ENCODE results near the gene ANKS3. TPM values are rescaled to one million over a fixed set of nuclear protein-coding genes. Genes with fewer than 3 reads are reported as not detected.

The ANKS3 gene
- polyA plus RNA-seq, 2 of the 4 experiments (the other 2 are of a cell fraction): 22.7 to 27.1 TPM

DNA sequence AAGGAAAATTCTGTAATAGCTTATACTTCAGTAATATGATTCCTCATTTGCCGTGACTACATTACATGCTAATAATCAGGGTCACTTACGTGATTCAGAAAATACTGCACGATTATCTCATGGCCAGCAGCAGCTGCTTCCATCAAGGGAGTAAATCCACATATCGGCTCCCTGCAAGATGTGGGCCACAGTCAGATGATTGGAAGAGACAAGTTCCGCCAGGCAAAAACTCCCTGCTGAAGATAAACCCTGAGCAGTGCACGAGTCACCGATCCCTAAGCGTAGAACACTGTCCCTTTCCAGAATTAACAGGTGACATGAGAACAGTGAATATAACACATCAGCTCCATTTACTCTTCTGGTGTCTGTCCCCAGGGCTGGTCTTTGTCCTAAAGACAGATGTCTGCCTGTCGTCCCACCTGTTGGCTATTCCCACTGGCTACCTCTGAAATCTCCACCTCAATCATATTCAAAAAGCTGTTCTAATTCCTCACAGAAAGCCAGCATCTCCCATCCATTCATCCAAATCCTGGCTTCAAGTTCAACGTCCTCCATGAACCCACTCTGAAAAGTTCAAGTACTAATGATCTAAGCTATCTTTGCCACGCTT is 9.3 kb downstream of the ANKS3 start:
- WGBS (ENCODE audit: missing lambda C conversion rate): 91% methylated on average over 11 of the region's 11 CpGs
- no peak for TF ChIP-seq SMC3 (IDR thresholded peaks at IDR 0.05)
- TF ChIP-seq BHLHE40 (IDR thresholded peaks at IDR 0.05; ENCODE audit: low read depth, low read length): no peak
- TF ChIP-seq, protein P1, sequence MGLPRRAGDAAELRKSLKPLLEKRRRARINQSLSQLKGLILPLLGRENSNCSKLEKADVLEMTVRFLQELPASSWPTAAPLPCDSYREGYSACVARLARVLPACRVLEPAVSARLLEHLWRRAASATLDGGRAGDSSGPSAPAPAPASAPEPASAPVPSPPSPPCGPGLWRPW (IDR thresholded peaks at IDR 0.05): no peak
- TF ChIP-seq, protein P2, sequence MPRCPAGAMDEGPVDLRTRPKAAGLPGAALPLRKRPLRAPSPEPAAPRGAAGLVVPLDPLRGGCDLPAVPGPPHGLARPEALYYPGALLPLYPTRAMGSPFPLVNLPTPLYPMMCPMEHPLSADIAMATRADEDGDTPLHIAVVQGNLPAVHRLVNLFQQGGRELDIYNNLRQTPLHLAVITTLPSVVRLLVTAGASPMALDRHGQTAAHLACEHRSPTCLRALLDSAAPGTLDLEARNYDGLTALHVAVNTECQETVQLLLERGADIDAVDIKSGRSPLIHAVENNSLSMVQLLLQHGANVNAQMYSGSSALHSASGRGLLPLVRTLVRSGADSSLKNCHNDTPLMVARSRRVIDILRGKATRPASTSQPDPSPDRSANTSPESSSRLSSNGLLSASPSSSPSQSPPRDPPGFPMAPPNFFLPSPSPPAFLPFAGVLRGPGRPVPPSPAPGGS (IDR thresholded peaks at IDR 0.05): no peak
- no peak for TF ChIP-seq EHF (CRISPR knock-in tag; IDR thresholded peaks at IDR 0.05)
- no peak for TF ChIP-seq FOSB (CRISPR knock-in tag; IDR thresholded peaks at IDR 0.05)
- TF ChIP-seq, protein P3, sequence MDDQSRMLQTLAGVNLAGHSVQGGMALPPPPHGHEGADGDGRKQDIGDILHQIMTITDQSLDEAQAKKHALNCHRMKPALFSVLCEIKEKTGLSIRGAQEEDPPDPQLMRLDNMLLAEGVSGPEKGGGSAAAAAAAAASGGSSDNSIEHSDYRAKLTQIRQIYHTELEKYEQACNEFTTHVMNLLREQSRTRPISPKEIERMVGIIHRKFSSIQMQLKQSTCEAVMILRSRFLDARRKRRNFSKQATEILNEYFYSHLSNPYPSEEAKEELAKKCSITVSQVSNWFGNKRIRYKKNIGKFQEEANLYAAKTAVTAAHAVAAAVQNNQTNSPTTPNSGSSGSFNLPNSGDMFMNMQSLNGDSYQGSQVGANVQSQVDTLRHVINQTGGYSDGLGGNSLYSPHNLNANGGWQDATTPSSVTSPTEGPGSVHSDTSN (IDR thresholded peaks at IDR 0.05): no peak
- no peak for TF ChIP-seq EP300 (IDR thresholded peaks at IDR 0.05)
- no peak for TF ChIP-seq RCOR1 (IDR thresholded peaks at IDR 0.05; ENCODE audit: low read depth, low read length)
- no peak overlapping the region for H3K27ac ChIP-seq
- H3K4me1 ChIP-seq: no peaks in the 10 kb centered on the region
- FAIRE-seq (no peak), ATAC-seq (no peak), DNase-seq (ENCODE audit: low read depth in 1 of 2, low spot score in 1 of 2) (no peak)
- H3K4me3 ChIP-seq: no peak overlapping the region
- ChIA-PET POLR2A (interaction anchor here (1.4 kb wide), 1 partner anchor 9 kb away, joined by 5 read pairs; the partner anchor contains the start of genes ANKS3 and DNAAF8), CTCF (interaction anchor here (0.6 to 2.0 kb wide), 2 partner anchors 231 to 287 kb away, joined by 3 to 7 read pairs; no protein-coding TSS in a partner anchor)
- no peaks in the 10 kb centered on the region for H3K9me3 ChIP-seq
- H3K4me2 ChIP-seq: no peak overlapping the region

DNA sequence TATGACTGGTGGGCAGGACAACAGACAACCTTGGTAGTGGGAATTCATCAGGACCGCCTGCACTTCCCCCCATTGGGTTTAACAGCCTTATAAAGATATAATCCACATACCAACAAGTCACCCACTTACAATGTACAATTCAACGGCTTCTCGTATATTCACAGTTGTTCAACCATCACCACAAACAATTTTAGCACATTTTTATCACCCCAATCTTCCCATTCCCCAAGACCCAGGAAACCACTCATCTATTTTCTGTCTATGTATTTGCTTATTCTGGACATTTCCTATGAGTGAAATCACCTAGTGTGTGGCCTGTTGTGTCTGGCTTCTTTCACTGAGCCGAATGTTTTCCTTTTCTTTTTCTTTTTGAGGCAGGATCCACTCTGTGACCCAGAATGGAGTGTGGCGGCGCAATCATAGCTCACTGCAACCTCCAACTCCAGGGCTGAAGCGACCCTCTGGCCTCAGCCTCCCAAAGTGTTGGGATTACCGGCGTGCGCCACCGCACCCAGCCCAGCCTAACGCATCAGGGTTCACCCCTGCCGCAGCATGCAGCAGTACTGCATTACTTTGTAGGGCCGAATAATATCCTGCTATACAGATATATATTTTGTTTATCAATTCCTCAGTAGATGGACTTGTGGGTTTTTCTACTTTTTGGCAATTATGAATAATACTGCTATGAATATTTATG is 10.9 kb downstream of the ANKS3 start:
- DNase-seq (ENCODE audit: low read depth in 1 of 2, low spot score in 1 of 2) (no peak), ATAC-seq (no peak), FAIRE-seq (no peak)
- Histone ChIP-seq H3K9me3 (no peaks in the 10 kb centered on the region), H3K4me3 (no peak overlapping the region), H3K4me1 (no peaks in the 10 kb centered on the region), H3K27ac (no peak overlapping the region), H3K4me2 (no peak overlapping the region)
- TF ChIP-seq, protein P4, sequence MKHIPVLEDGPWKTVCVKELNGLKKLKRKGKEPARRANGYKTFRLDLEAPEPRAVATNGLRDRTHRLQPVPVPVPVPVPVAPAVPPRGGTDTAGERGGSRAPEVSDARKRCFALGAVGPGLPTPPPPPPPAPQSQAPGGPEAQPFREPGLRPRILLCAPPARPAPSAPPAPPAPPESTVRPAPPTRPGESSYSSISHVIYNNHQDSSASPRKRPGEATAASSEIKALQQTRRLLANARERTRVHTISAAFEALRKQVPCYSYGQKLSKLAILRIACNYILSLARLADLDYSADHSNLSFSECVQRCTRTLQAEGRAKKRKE (CRISPR knock-in tag; IDR thresholded peaks at IDR 0.05; ENCODE audit: low read depth): no peak
- TF ChIP-seq ZNF302 (CRISPR knock-in tag; IDR thresholded peaks at IDR 0.05) (no peak), ZSCAN20 (CRISPR knock-in tag; IDR thresholded peaks at IDR 0.05) (no peak), EP300 (IDR thresholded peaks at IDR 0.05) (no peak), HOXB5 (CRISPR knock-in tag; IDR thresholded peaks at IDR 0.05) (no peak), JUN (IDR thresholded peaks at IDR 0.05) (no peak), KDM1A (IDR thresholded peaks at IDR 0.05; ENCODE audit: low read depth) (no peak), HEYL (CRISPR knock-in tag; IDR thresholded peaks at IDR 0.05) (no peak), CHD2 (IDR thresholded peaks at IDR 0.05; ENCODE audit: low read length, partially characterized antibody) (no peak)
- TF ChIP-seq, protein P5, sequence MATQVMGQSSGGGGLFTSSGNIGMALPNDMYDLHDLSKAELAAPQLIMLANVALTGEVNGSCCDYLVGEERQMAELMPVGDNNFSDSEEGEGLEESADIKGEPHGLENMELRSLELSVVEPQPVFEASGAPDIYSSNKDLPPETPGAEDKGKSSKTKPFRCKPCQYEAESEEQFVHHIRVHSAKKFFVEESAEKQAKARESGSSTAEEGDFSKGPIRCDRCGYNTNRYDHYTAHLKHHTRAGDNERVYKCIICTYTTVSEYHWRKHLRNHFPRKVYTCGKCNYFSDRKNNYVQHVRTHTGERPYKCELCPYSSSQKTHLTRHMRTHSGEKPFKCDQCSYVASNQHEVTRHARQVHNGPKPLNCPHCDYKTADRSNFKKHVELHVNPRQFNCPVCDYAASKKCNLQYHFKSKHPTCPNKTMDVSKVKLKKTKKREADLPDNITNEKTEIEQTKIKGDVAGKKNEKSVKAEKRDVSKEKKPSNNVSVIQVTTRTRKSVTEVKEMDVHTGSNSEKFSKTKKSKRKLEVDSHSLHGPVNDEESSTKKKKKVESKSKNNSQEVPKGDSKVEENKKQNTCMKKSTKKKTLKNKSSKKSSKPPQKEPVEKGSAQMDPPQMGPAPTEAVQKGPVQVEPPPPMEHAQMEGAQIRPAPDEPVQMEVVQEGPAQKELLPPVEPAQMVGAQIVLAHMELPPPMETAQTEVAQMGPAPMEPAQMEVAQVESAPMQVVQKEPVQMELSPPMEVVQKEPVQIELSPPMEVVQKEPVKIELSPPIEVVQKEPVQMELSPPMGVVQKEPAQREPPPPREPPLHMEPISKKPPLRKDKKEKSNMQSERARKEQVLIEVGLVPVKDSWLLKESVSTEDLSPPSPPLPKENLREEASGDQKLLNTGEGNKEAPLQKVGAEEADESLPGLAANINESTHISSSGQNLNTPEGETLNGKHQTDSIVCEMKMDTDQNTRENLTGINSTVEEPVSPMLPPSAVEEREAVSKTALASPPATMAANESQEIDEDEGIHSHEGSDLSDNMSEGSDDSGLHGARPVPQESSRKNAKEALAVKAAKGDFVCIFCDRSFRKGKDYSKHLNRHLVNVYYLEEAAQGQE (IDR thresholded peaks at IDR 0.05): no peak
- WGBS (ENCODE audit: missing lambda C conversion rate): 94% methylated on average over 14 of the region's 14 CpGs
- ChIA-PET POLR2A (interaction anchor here (1.4 kb wide), 1 partner anchor 11 kb away, joined by 5 read pairs; the partner anchor contains the start of genes ANKS3 and DNAAF8), CTCF (interaction anchor here (2.0 kb wide), 1 partner anchor 233 kb away, joined by 7 read pairs; no protein-coding TSS in a partner anchor)

Measured in A549 (cell line).